Heart left ventricle (tissue), 16 donors: ENCODE measurements around the gene NUP62. TPM values are rescaled to one million over a fixed set of nuclear protein-coding genes. Genes with fewer than 3 reads are reported as not detected.

ENCODE experiments used
- ATAC-seq, 4 donors: fragments of 200-7000 bp; cut with Tn5 transposase; one replicate each; pipeline ENCODE4 v1.9.1; 2020 to 2022; ENCODE audit warnings: moderate library complexity in 4 of 4, mild to moderate bottlenecking in 3 of 4, moderate number of reproducible peaks in 1 of 4
- DNase-seq, 5 donors: peaks; one replicate each; pipeline ENCODE4 v3.0.0-alpha.2; 2020
- H3K27ac ChIP-seq, 12 donors: fragments of 200-600 bp; sonication (generic) in 4 of 12; one replicate each; pipeline versions ENCODE4 v1.5.0 to v1.8.0; 2016 to 2022; ENCODE audit warnings: mild to moderate bottlenecking in 2 of 12
- H3K27me3 ChIP-seq, 9 donors: fragments of 200-600 bp; sonication (generic) in 2 of 9; one replicate each; pipeline versions ENCODE4 v1.5.1 to v1.8.0; 2016 to 2022; ENCODE audit warnings: mild to moderate bottlenecking in 3 of 9
- H3K36me3 ChIP-seq, 9 donors: fragments of 200-600 bp; sonication (generic) in 2 of 9; one replicate each; pipeline versions ENCODE4 v1.5.0 to v1.8.0; 2018 to 2022; ENCODE audit warnings: mild to moderate bottlenecking in 2 of 9
- H3K4me1 ChIP-seq, 12 donors: fragments of 200-600 bp; sonication (generic) in 4 of 12; one replicate each; pipeline versions ENCODE4 v1.5.0 to v1.8.0; 2016 to 2022; ENCODE audit warnings: mild to moderate bottlenecking in 3 of 12
- H3K4me3 ChIP-seq, 12 donors: fragments of 200-600 bp; sonication (generic) in 4 of 12; one replicate each; pipeline versions ENCODE4 v1.5.0 to v1.8.0; 2017 to 2022; ENCODE audit warnings: mild to moderate bottlenecking in 9 of 12, moderate library complexity in 4 of 12
- H3K9me3 ChIP-seq, 12 donors: fragments of 200-600 bp; sonication (generic) in 4 of 12; one replicate each; pipeline versions ENCODE4 v1.5.0 to v1.8.0; 2016 to 2022; ENCODE audit warnings: mild to moderate bottlenecking in 1 of 12
- CTCF ChIP-seq, 12 donors: fragments of 200-600 bp; sonication (generic) in 4 of 12; IDR thresholded peaks; one replicate each; pipeline versions ENCODE4 v1.5.0 to v1.8.0; 2018 to 2022; ENCODE audit warnings: antibody characterized with exemption in 12 of 12, mild to moderate bottlenecking in 5 of 12
- POLR2A ChIP-seq, 2 donors: fragments of 450-650 bp; IDR thresholded peaks; one replicate each; pipeline ENCODE4 v1.6.1; 2017; ENCODE audit warnings: antibody characterized with exemption in 2 of 2, mild to moderate bottlenecking in 2 of 2, moderate library complexity in 2 of 2
- WGBS, 4 donors: extraction: QIAGEN DNeasy Blood & Tissue Kit in 2 of 4; methylation state at CpG; one replicate each; pipeline versions ENCODE4 v1.1.5 to v1.1.7; 2013 to 2018; 5-methylcytosine and 5-hydroxymethylcytosine counted together
- intact Hi-C, 10 donors: fragments of 100-400 bp; cut with DNase I; formaldehyde crosslinking; loops; one replicate each; pipeline versions ENCODE4 v1.11.1 to v1.14.2; 2022
- polyA plus RNA-seq, 2 donors: library from polyadenylated mRNA; stranded (reverse); fragments of 200-250 nt; gene quantifications; one replicate each; pipeline ENCODE4 v1.2.3, GENCODE V29; 2013
- total RNA-seq, 9 donors: library from RNA; depleted of rRNA in 2 of 9; stranded (reverse); fragments of >200 nt in 2 of 9; fragmentation: NEBNext Ultra II Directional in 3 of 9; extraction: Animal tissue kit (Norgen Biotek cat#: 25700) in 3 of 9; gene quantifications; one replicate each; pipeline versions ENCODE4 v1.1.0 to v1.2.4, GENCODE V29; 2016 to 2023
- donor health status: ischemic (EF 13 %, LVEDD 7.1; RV severe dilation, severe dysfunction).
- donor health status: healthy with polysubstance abuse.
- donor health status: DM: no; HTN: yes; CAD: no.
- donor health status: DM: no; HTN: no; CAD: no.
- donor health status: ischemic (EF 25% LVEDD 6.9; RV normal size, moderate dysfunction).
- donor health status: ischemic (EF 25% LVEDD 5.7; RV mildly dilated, moderate dysfunction).
- donor health status: healthy.
- donor health status: DM: yes; HTN: yes; CAD: no.
- donor health status: ischemic (EF 35%, LVEDD 5.7; RV mildly dilated, moderate dysfunction).
- donor health status: nonischemic (EF 11% LVEDD 7.7; RV severe dilation, severe dysfunction).
- donor health status: DM: yes; HTN: yes; CAD: no.
- donor health status: PGD.
- donor health status: ischemic (EF 29% LVEDD 5.4; RV normal size, mild dysfunction).
- donor health status: nonischemic (EF 23%, LVEDD 6.1; RV moderate dilation, normal function).

The NUP62 gene
- total and polyA plus RNA-seq, 11 donors: 14.0 to 61.9 (median 33.0) TPM

GRCh38 chr19:49924004-49924880 lies 5.1 kb downstream of the NUP62 start:
- intact Hi-C loops: no loop called here
- Histone ChIP-seq H3K36me3 (peaks cover 0 to 79% (median 39%) of the 10 kb centered on the region in 9 donors), H3K4me1 (peaks cover 0 to 64% (median 23%) of the 10 kb centered on the region in 12 donors), H3K4me3 (no peak overlapping the region), H3K27me3 (no peaks in the 10 kb centered on the region), H3K9me3 (no peaks in the 10 kb centered on the region), H3K27ac (peak overlapping the region in 1 of 12 donors; percentile 63)
- 67 to 79% (median 76%) methylated on average over 18 to 25 of the region's 25 CpGs for WGBS, 4 donors
- DNase-seq (no peak), ATAC-seq (no peak)
- no peak for TF ChIP-seq POLR2A (IDR thresholded peaks at IDR 0.05)
- TF ChIP-seq CTCF (IDR thresholded peaks at IDR 0.05): no peak

- Histone ChIP-seq H3K4me3 (no peak overlapping the region), H3K9me3 (no peaks in the 10 kb centered on the region), H3K27me3 (no peaks in the 10 kb centered on the region), H3K27ac (peak overlapping the region in 1 of 12 donors; percentile 63), H3K36me3 (peaks cover 0 to 84% (median 42%) of the 10 kb centered on the region in 9 donors), H3K4me1 (peaks cover 0 to 63% (median 19%) of the 10 kb centered on the region in 12 donors)
- TF ChIP-seq POLR2A (IDR thresholded peaks at IDR 0.05): no peak
- TF ChIP-seq CTCF (IDR thresholded peaks at IDR 0.05): no peak
- peak in 1 of 5 donors; percentile 29 for DNase-seq
- intact Hi-C loops: no loop called here
- WGBS, 4 donors: 87 to 91% (median 89%) methylated on average over 31 of the region's 31 CpGs
- no peak for ATAC-seq
Measured at GRCh38 chr19:49923055-49924003, 6.0 kb downstream of the NUP62 start.

- DNase-seq (no peak), ATAC-seq (peak in 1 of 4 donors; percentile 17)
- intact Hi-C loops: no loop called here
- TF ChIP-seq CTCF (IDR thresholded peaks at IDR 0.05) (no peak), POLR2A (IDR thresholded peaks at IDR 0.05) (no peak)
- Histone ChIP-seq H3K36me3 (peaks cover 0 to 88% (median 44%) of the 10 kb centered on the region in 9 donors), H3K27me3 (no peaks in the 10 kb centered on the region), H3K4me1 (peaks cover 0 to 60% (median 9%) of the 10 kb centered on the region in 12 donors), H3K4me3 (no peak overlapping the region), H3K27ac (peak overlapping the region in 1 of 12 donors; percentile 62), H3K9me3 (no peaks in the 10 kb centered on the region)
- 82 to 89% (median 87%) methylated on average over 19 to 22 of the region's 22 CpGs for WGBS, 4 donors
Measured at GRCh38 chr19:49921871-49922795, 7.2 kb downstream of the NUP62 start.
